Measurements from ENCODE around the gene IGSF5. TPM values are rescaled to one million over a fixed set of nuclear protein-coding genes. Genes with fewer than 3 reads are reported as not detected.

IGSF5 gene
- total RNA-seq, 1 experiment from 2014 or later = 0.33 TPM

- H3K4me3 Mint-ChIP-seq (ENCODE audit: low read depth, unreplicated experiment) = no peak overlapping the region
- CTCF ChIA-PET = no interaction called here
- BruUV-seq (replicated peaks) = no TSS peak
- H3K36me3 Mint-ChIP-seq (ENCODE audit: insufficient read depth, unreplicated experiment) = no peaks in the 10 kb centered on the region
- H3K27ac Mint-ChIP-seq (ENCODE audit: unreplicated experiment) = no peak overlapping the region
- DNase-seq = no peak
- peaks cover 27% of the 10 kb centered on the region for H3K27me3 Mint-ChIP-seq (ENCODE audit: unreplicated experiment)
- no peak for TF ChIP-seq CTCF (IDR thresholded peaks at IDR 0.05; ENCODE audit: unreplicated experiment)
- intact Hi-C loops (cut with micrococcal nuclease; ENCODE audit: unreplicated experiment) = no loop called here
- no peaks in the 10 kb centered on the region for H3K4me1 Mint-ChIP-seq (ENCODE audit: low read depth, unreplicated experiment)
- no peaks in the 10 kb centered on the region for H3K9me3 Mint-ChIP-seq (ENCODE audit: low read depth, unreplicated experiment)
Observed at GRCh38 chr21:39754811-39755210, 9.8 kb downstream of the IGSF5 start.

DNA sequence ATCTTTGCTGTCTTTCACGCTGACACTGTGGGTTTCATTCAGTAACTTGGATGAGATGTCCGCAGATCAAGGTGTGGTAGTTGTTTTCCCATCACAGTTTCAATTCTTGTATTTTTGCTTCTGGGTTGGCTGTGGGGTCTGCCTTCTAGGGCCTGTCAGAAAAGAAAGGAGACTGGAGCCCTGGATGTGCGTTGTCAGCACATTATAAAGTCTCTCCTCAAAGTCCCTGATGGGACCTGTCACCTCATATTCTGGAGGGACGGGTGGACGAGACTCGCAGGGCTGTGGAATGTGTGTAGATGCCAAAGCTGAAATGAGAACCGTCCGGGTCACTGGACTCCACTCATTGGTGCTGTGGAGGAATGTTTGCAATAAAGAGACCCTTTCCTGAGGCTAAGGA is 11.3 kb downstream of the IGSF5 start:
- Mint-ChIP-seq H3K4me1 (ENCODE audit: low read depth, unreplicated experiment) (no peaks in the 10 kb centered on the region), H3K27ac (ENCODE audit: unreplicated experiment) (no peak overlapping the region), H3K9me3 (ENCODE audit: low read depth, unreplicated experiment) (no peaks in the 10 kb centered on the region), H3K27me3 (ENCODE audit: unreplicated experiment) (peaks cover 15% of the 10 kb centered on the region), H3K36me3 (ENCODE audit: insufficient read depth, unreplicated experiment) (no peaks in the 10 kb centered on the region), H3K4me3 (ENCODE audit: low read depth, unreplicated experiment) (no peak overlapping the region)
- TF ChIP-seq CTCF (IDR thresholded peaks at IDR 0.05; ENCODE audit: unreplicated experiment) = no peak
- CTCF ChIA-PET = no interaction called here
- intact Hi-C loops (cut with micrococcal nuclease; ENCODE audit: unreplicated experiment) = no loop called here
- DNase-seq = no peak
- BruUV-seq (replicated peaks) = no TSS peak

- peaks cover 66% of the 10 kb centered on the region for H3K27me3 Mint-ChIP-seq (ENCODE audit: unreplicated experiment)
- no peak for DNase-seq
- TF ChIP-seq CTCF (IDR thresholded peaks at IDR 0.05; ENCODE audit: unreplicated experiment) = no peak
Observed at GRCh38 chr21:39763272-39763970, 18.4 kb downstream of the IGSF5 start.

DNA sequence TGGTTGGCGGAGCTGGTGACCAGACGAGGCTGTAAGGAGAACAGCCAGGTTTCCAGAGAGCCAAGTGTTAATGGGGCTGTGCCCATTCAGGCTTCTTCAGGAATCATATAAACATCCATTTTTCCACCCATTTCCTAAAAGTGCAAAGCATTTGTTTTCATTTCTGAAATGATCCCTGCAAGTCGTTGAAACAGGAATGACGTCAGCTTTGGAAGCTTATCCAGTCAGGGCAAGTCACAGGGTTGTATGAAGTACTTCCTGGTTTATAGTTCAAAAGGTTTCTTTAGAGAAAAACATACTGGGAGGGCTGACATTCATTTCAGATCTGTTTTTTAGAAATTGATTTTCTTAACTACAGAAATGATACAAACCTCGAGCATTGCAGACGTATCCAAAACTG is 29.2 kb downstream of the IGSF5 start:
- Mint-ChIP-seq H3K27me3 (ENCODE audit: unreplicated experiment) (no peaks in the 10 kb centered on the region), H3K9me3 (ENCODE audit: low read depth, unreplicated experiment) (peaks cover 3% of the 10 kb centered on the region), H3K4me1 (ENCODE audit: low read depth, unreplicated experiment) (no peaks in the 10 kb centered on the region), H3K4me3 (ENCODE audit: low read depth, unreplicated experiment) (no peak overlapping the region), H3K36me3 (ENCODE audit: insufficient read depth, unreplicated experiment) (no peaks in the 10 kb centered on the region), H3K27ac (ENCODE audit: unreplicated experiment) (no peak overlapping the region)
- intact Hi-C loops (cut with micrococcal nuclease; ENCODE audit: unreplicated experiment) = no loop called here
- CTCF ChIA-PET = no interaction called here
- DNase-seq = no peak
- BruUV-seq (replicated peaks) = no TSS peak
- TF ChIP-seq CTCF (IDR thresholded peaks at IDR 0.05; ENCODE audit: unreplicated experiment) = no peak

More at GRCh38 chr21:39763272-39763970, 18.4 kb downstream of the IGSF5 start:
- intact Hi-C loops (cut with micrococcal nuclease; ENCODE audit: unreplicated experiment) = no loop called here
- no peak overlapping the region for H3K27ac Mint-ChIP-seq (ENCODE audit: unreplicated experiment)
- no TSS peak for BruUV-seq (replicated peaks)
- no peaks in the 10 kb centered on the region for H3K9me3 Mint-ChIP-seq (ENCODE audit: low read depth, unreplicated experiment)
- no peak overlapping the region for H3K4me3 Mint-ChIP-seq (ENCODE audit: low read depth, unreplicated experiment)
- H3K4me1 Mint-ChIP-seq (ENCODE audit: low read depth, unreplicated experiment) = no peaks in the 10 kb centered on the region
- no peaks in the 10 kb centered on the region for H3K36me3 Mint-ChIP-seq (ENCODE audit: insufficient read depth, unreplicated experiment)
- CTCF ChIA-PET = no interaction called here

Data from Calu3 (cell line).